ENCODE measurements around the gene PSMC1. TPM values are rescaled to one million over a fixed set of nuclear protein-coding genes. Genes with fewer than 3 reads are reported as not detected.

PSMC1 gene
- total RNA-seq, 1 experiment from 2014 or later = 132 TPM

DNA sequence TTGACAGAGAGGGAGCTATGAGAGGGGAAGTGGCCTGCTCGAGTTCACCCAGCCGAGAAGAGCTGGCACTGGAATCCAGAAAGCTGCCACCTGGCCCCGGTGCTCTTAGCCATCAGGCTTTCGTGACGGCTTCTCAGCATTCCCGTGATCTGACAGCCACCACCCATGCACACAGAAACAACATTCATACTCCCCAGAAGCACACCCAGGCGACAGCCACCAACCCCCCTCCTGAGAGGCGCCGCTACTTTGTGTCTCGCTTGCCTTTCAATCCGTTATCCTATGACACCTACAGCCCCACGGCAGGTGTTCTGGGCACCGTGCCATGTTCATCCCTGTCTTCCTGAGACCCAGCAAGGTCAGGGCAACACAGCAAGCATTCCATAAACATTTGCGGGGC lies 31.4 kb downstream of the PSMC1 start:
- ATAC-seq (no peak), DNase-seq (ENCODE audit: low read depth, low spot score) (no peak)
- H3K9ac ChIP-seq (ENCODE audit: low read length) = no peak overlapping the region
- H3K4me2 ChIP-seq (ENCODE audit: low read length) = no peak overlapping the region
- ChIA-PET RAD21 (ENCODE audit: low non-redundant PET in 1 of 2, low total read pairs in 2 of 2, uncharacterized antibody in 2 of 2, unreplicated experiment in 2 of 2) (no interaction called here), POLR2A (no interaction called here), CTCF (no interaction called here)
- H3K9me3 ChIP-seq (ENCODE audit: control insufficient read depth in 1 of 2, insufficient read depth in 1 of 2, low read depth in 1 of 2, low read length in 2 of 2) = no peaks in the 10 kb centered on the region
- H3K4me1 ChIP-seq (ENCODE audit: control insufficient read depth in 1 of 2, insufficient read depth in 2 of 2, low read length in 2 of 2) = no peaks in the 10 kb centered on the region
- H3K27me3 ChIP-seq (ENCODE audit: insufficient read depth, low read length) = no peaks in the 10 kb centered on the region
- H3K27ac ChIP-seq (ENCODE audit: low read depth, low read length) = no peak overlapping the region
- H3K9me2 ChIP-seq (ENCODE audit: insufficient read depth) = no peaks in the 10 kb centered on the region
- no peak overlapping the region for H2AFZ ChIP-seq (ENCODE audit: low read depth, low read length, poor library complexity, severe bottlenecking)
- no peak overlapping the region for H3K4me3 ChIP-seq (replicated peaks in 1 of 2; ENCODE audit: low read depth in 1 of 2, low read length in 2 of 2)
- H4K20me1 ChIP-seq (ENCODE audit: insufficient read depth) = no peaks in the 10 kb centered on the region
- peaks cover 20 to 30% of the 10 kb centered on the region in 2 experiments for H3K36me3 ChIP-seq (ENCODE audit: control insufficient read depth in 1 of 2, insufficient read depth in 2 of 2, low read length in 2 of 2)
- TF ChIP-seq FOSL1 (IDR thresholded peaks at IDR 0.05; ENCODE audit: low read depth) = no peak
- TF ChIP-seq POLR2AphosphoS5 (IDR thresholded peaks at IDR 0.05; ENCODE audit: low read depth, low read length) = no peak
- no peak for TF ChIP-seq ZNF274 (IDR thresholded peaks at IDR 0.05; ENCODE audit: low read depth, low read length)
- no peak for TF ChIP-seq EZH2phosphoT487 (IDR thresholded peaks at IDR 0.05; ENCODE audit: borderline replicate concordance)
- TF ChIP-seq, protein P1, sequence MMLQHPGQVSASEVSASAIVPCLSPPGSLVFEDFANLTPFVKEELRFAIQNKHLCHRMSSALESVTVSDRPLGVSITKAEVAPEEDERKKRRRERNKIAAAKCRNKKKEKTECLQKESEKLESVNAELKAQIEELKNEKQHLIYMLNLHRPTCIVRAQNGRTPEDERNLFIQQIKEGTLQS (IDR thresholded peaks at IDR 0.05) = no peak
- TF ChIP-seq, protein P2, sequence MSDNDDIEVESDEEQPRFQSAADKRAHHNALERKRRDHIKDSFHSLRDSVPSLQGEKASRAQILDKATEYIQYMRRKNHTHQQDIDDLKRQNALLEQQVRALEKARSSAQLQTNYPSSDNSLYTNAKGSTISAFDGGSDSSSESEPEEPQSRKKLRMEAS (IDR thresholded peaks at IDR 0.05) = no peak
- no peak for TF ChIP-seq YY1 (IDR thresholded peaks at IDR 0.05; ENCODE audit: extremely low read depth, insufficient replicate concordance, low read depth, low read length)
- TF ChIP-seq, protein P3, sequence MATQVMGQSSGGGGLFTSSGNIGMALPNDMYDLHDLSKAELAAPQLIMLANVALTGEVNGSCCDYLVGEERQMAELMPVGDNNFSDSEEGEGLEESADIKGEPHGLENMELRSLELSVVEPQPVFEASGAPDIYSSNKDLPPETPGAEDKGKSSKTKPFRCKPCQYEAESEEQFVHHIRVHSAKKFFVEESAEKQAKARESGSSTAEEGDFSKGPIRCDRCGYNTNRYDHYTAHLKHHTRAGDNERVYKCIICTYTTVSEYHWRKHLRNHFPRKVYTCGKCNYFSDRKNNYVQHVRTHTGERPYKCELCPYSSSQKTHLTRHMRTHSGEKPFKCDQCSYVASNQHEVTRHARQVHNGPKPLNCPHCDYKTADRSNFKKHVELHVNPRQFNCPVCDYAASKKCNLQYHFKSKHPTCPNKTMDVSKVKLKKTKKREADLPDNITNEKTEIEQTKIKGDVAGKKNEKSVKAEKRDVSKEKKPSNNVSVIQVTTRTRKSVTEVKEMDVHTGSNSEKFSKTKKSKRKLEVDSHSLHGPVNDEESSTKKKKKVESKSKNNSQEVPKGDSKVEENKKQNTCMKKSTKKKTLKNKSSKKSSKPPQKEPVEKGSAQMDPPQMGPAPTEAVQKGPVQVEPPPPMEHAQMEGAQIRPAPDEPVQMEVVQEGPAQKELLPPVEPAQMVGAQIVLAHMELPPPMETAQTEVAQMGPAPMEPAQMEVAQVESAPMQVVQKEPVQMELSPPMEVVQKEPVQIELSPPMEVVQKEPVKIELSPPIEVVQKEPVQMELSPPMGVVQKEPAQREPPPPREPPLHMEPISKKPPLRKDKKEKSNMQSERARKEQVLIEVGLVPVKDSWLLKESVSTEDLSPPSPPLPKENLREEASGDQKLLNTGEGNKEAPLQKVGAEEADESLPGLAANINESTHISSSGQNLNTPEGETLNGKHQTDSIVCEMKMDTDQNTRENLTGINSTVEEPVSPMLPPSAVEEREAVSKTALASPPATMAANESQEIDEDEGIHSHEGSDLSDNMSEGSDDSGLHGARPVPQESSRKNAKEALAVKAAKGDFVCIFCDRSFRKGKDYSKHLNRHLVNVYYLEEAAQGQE (IDR thresholded peaks at IDR 0.05; ENCODE audit: low read depth) = no peak
- no peak for TF ChIP-seq ZFX (IDR thresholded peaks at IDR 0.05)
- TF ChIP-seq CEBPB (IDR thresholded peaks at IDR 0.05; ENCODE audit: low read depth) = no peak
- no peak for TF ChIP-seq EGR1 (IDR thresholded peaks at IDR 0.05; ENCODE audit: low read depth)
- TF ChIP-seq JUND (IDR thresholded peaks at IDR 0.05) = no peak
- TF ChIP-seq RAD21 (IDR thresholded peaks at IDR 0.05; ENCODE audit: low read depth) = no peak
- no peak for TF ChIP-seq SIN3A (IDR thresholded peaks at IDR 0.05; ENCODE audit: low read depth)
- TF ChIP-seq TCF7L2 (IDR thresholded peaks at IDR 0.05; ENCODE audit: borderline replicate concordance, extremely low read depth, insufficient read depth, insufficient read length) = no peak
- TF ChIP-seq, protein P4, sequence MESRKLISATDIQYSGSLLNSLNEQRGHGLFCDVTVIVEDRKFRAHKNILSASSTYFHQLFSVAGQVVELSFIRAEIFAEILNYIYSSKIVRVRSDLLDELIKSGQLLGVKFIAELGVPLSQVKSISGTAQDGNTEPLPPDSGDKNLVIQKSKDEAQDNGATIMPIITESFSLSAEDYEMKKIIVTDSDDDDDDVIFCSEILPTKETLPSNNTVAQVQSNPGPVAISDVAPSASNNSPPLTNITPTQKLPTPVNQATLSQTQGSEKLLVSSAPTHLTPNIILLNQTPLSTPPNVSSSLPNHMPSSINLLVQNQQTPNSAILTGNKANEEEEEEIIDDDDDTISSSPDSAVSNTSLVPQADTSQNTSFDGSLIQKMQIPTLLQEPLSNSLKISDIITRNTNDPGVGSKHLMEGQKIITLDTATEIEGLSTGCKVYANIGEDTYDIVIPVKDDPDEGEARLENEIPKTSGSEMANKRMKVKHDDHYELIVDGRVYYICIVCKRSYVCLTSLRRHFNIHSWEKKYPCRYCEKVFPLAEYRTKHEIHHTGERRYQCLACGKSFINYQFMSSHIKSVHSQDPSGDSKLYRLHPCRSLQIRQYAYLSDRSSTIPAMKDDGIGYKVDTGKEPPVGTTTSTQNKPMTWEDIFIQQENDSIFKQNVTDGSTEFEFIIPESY (IDR thresholded peaks at IDR 0.05; ENCODE audit: extremely low read depth, insufficient replicate concordance, low read length) = no peak
- no peak for TF ChIP-seq POLR2A (IDR thresholded peaks at IDR 0.05; ENCODE audit: borderline replicate concordance, extremely low read depth, insufficient read depth, insufficient read length)
- TF ChIP-seq ELF1 (IDR thresholded peaks at IDR 0.05; ENCODE audit: borderline replicate concordance, low read depth) = no peak
- TF ChIP-seq SRF (IDR thresholded peaks at IDR 0.05; ENCODE audit: low read depth) = no peak
- TF ChIP-seq, protein P5, sequence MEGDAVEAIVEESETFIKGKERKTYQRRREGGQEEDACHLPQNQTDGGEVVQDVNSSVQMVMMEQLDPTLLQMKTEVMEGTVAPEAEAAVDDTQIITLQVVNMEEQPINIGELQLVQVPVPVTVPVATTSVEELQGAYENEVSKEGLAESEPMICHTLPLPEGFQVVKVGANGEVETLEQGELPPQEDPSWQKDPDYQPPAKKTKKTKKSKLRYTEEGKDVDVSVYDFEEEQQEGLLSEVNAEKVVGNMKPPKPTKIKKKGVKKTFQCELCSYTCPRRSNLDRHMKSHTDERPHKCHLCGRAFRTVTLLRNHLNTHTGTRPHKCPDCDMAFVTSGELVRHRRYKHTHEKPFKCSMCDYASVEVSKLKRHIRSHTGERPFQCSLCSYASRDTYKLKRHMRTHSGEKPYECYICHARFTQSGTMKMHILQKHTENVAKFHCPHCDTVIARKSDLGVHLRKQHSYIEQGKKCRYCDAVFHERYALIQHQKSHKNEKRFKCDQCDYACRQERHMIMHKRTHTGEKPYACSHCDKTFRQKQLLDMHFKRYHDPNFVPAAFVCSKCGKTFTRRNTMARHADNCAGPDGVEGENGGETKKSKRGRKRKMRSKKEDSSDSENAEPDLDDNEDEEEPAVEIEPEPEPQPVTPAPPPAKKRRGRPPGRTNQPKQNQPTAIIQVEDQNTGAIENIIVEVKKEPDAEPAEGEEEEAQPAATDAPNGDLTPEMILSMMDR (IDR thresholded peaks at IDR 0.05 in 2 of 3, conservative IDR thresholded peaks at IDR 0.05 in 1 of 3; ENCODE audit: borderline replicate concordance in 1 of 3, insufficient read depth in 1 of 3, low read depth in 2 of 3, low read length in 2 of 3) = no peak
- intact Hi-C loops (cut with micrococcal nuclease) = no loop called here
- H3K79me2 ChIP-seq (ENCODE audit: insufficient read depth, low read length) = no peaks in the 10 kb centered on the region
- BruUV-seq (replicated peaks) = no TSS peak
